Fibroblast of lung (primary cell): ENCODE measurements around the gene FAM83E. TPM values are rescaled to one million over a fixed set of nuclear protein-coding genes. Genes with fewer than 3 reads are reported as not detected.
A peak's percentile ranks its signal among the peaks of the same experiment; 100 is the strongest.

ENCODE experiments used
- DNase-seq, 2 donors: peaks; one replicate each; pipeline versions ENCODE4 v3.0.0 to v3.0.0-alpha.2; 2010; ENCODE audit warnings: low read depth in 2 of 2
- H2AFZ ChIP-seq: 2 replicates; pipeline ENCODE4 v1.5.1; 2012; ENCODE audit warnings: low read length, control low read depth, inconsistent platforms
- H3K27ac ChIP-seq: 2 replicates; pipeline ENCODE4 v1.5.1; 2011; ENCODE audit warnings: low read length, control low read depth; ENCODE audit not compliant: insufficient read depth
- H3K27me3 ChIP-seq: 2 replicates; pipeline ENCODE4 v1.5.1; 2011; ENCODE audit warnings: mild to moderate bottlenecking, low read length; ENCODE audit not compliant: control insufficient read depth, insufficient read depth
- H3K36me3 ChIP-seq: 2 replicates; pipeline ENCODE4 v1.5.1; 2011; ENCODE audit warnings: low read length; ENCODE audit not compliant: control insufficient read depth, insufficient read depth
- H3K4me1 ChIP-seq: 2 replicates; pipeline ENCODE4 v1.5.1; 2011; ENCODE audit warnings: low read length; ENCODE audit not compliant: control insufficient read depth, insufficient read depth; ENCODE audit errors: extremely low read depth
- H3K4me2 ChIP-seq: 2 replicates; pipeline ENCODE4 v1.5.1; 2011; ENCODE audit warnings: low read length, control low read depth; ENCODE audit not compliant: insufficient read depth; ENCODE audit errors: extremely low read depth
- H3K4me3 ChIP-seq, 4 experiments: fragments of 200-600 bp in 1 of 4; sonication (generic) in 1 of 4; replicated peaks in 1 of 4; 2 replicates each; pipeline ENCODE4 v1.5.1; 2011 to 2016; ENCODE audit warnings: low read length in 4 of 4, low read depth in 3 of 4, mild to moderate bottlenecking in 3 of 4, control low read depth in 2 of 4, inconsistent platforms in 1 of 4, mixed read lengths in 1 of 4; ENCODE audit not compliant: insufficient read depth in 1 of 4; ENCODE audit errors: control extremely low read depth in 1 of 4
- H3K79me2 ChIP-seq: 2 replicates; pipeline ENCODE4 v1.5.1; 2012; ENCODE audit warnings: mild to moderate bottlenecking, low read length, inconsistent platforms; ENCODE audit not compliant: control insufficient read depth, insufficient read depth
- H3K9ac ChIP-seq: 2 replicates; pipeline ENCODE4 v1.5.1; 2011; ENCODE audit warnings: mild to moderate bottlenecking, low read length, control low read depth; ENCODE audit not compliant: insufficient read depth
- H3K9me3 ChIP-seq: 2 replicates; pipeline ENCODE4 v1.5.1; 2012; ENCODE audit warnings: low read depth, low read length; ENCODE audit not compliant: control insufficient read depth, insufficient read depth
- H4K20me1 ChIP-seq: 2 replicates; pipeline ENCODE4 v1.5.1; 2011; ENCODE audit warnings: low read length; ENCODE audit not compliant: control insufficient read depth, insufficient read depth; ENCODE audit errors: extremely low read depth
- CTCF ChIP-seq, 2 donors: IDR thresholded peaks in 1 of 2; conservative IDR thresholded peaks in 1 of 2; 1 replicate in 1 of 2; 2 replicates in 1 of 2; pipeline ENCODE4 v1.5.1; 2011 to 2012; ENCODE audit warnings: low read length in 2 of 2, control low read depth in 1 of 2, inconsistent platforms in 1 of 2, low read depth in 1 of 2, mild to moderate bottlenecking in 1 of 2
- EZH2 ChIP-seq: IDR thresholded peaks from 2 replicates; pipeline ENCODE4 v1.5.1; 2012; ENCODE audit warnings: low read length, control low read depth, mild to moderate bottlenecking; ENCODE audit errors: missing control alignments
- polyA plus RNA-seq, 2 donors: library from polyadenylated mRNA; depleted of rRNA in 1 of 2; stranded (reverse) in 1 of 2; unstranded in 1 of 2; fragments of >200 nt; gene quantifications; 2 replicates each; pipeline ENCODE4 v1.2.1, GENCODE V29; 2011 to 2012; ENCODE audit warnings: missing spikeins in 1 of 2
- total RNA-seq: library from RNA; depleted of rRNA; stranded (reverse); fragments of >200 nt; gene quantifications from 2 replicates; pipeline ENCODE4 v1.2.1, GENCODE V29; 2014

Gene FAM83E
- total and polyA plus RNA-seq, 2 donors (not counting 1 experiment from before 2014, with no cell fraction given) = 0.50 TPM; not detected in 1

GRCh38 chr19:48645620-48646000, 30.7 kb upstream of the FAM83E start:
- peak overlapping the region; percentile 27 to 63 (median 46) for H3K4me3 ChIP-seq
- H3K79me2 ChIP-seq = no peaks in the 10 kb centered on the region
- H3K9me3 ChIP-seq = no peaks in the 10 kb centered on the region
- H3K4me2 ChIP-seq = peak overlapping the region; percentile 72
- no peak for DNase-seq
- H4K20me1 ChIP-seq = no peaks in the 10 kb centered on the region
- H2AFZ ChIP-seq = peak overlapping the region; percentile 75
- TF ChIP-seq EZH2 (no peak), CTCF (conservative IDR thresholded peaks at IDR 0.05 in 1 of 2, IDR thresholded peaks at IDR 0.05 in 1 of 2; ENCODE audit: low read depth in 1 of 2, low read length in 2 of 2) (no peak)
- no peaks in the 10 kb centered on the region for H3K36me3 ChIP-seq
- H3K4me1 ChIP-seq = peaks cover 2% of the 10 kb centered on the region
- H3K9ac ChIP-seq = no peak overlapping the region
- no peak overlapping the region for H3K27ac ChIP-seq
- H3K27me3 ChIP-seq = no peaks in the 10 kb centered on the region

GRCh38 chr19:48644839-48645619, 30.2 kb upstream of the FAM83E start:
- DNase-seq = peak; percentile 66 to 73
- Histone ChIP-seq H3K79me2 (no peaks in the 10 kb centered on the region), H3K4me3 (peak overlapping the region in 2 of 4 experiments; percentile 20 to 63), H4K20me1 (no peaks in the 10 kb centered on the region), H3K4me2 (peak overlapping the region; percentile 41), H3K36me3 (no peaks in the 10 kb centered on the region), H3K27me3 (no peaks in the 10 kb centered on the region), H3K9me3 (no peaks in the 10 kb centered on the region), H3K27ac (no peak overlapping the region), H3K4me1 (peaks cover 3% of the 10 kb centered on the region), H3K9ac (no peak overlapping the region), H2AFZ (no peak overlapping the region)
- TF ChIP-seq CTCF (conservative IDR thresholded peaks at IDR 0.05 in 1 of 2, IDR thresholded peaks at IDR 0.05 in 1 of 2; ENCODE audit: low read depth in 1 of 2, low read length in 2 of 2) (no peak), EZH2 (peak; percentile 44)

DNA sequence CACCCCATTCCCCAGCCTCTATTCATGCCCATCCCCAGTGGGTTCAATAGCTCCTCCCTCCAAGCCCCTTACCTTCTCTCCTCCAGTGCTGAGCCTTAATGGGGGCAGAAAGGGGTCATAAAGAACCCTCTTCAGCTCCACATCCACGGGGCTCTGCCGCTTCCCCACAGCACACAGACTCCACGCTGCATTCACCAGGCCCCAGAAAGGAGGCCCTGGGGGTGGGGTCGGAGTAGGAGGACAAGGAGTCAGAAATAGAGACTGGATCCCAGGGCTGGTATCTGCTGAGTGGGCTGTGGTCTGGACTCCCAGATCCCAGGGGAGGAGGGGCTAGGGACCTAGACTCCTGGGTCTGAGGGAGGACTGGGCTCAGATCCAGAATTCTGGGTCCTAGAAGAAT, 29.5 kb upstream of the FAM83E start:
- H2AFZ ChIP-seq = no peak overlapping the region
- no peak overlapping the region for H3K4me3 ChIP-seq
- no peaks in the 10 kb centered on the region for H3K36me3 ChIP-seq
- no peaks in the 10 kb centered on the region for H3K27me3 ChIP-seq
- no peak overlapping the region for H3K27ac ChIP-seq
- no peak overlapping the region for H3K4me2 ChIP-seq
- no peaks in the 10 kb centered on the region for H3K79me2 ChIP-seq
- H4K20me1 ChIP-seq = no peaks in the 10 kb centered on the region
- no peak for DNase-seq
- no peak overlapping the region for H3K9ac ChIP-seq
- H3K4me1 ChIP-seq = peaks cover 5% of the 10 kb centered on the region
- no peak for TF ChIP-seq EZH2
- no peak for TF ChIP-seq CTCF (conservative IDR thresholded peaks at IDR 0.05 in 1 of 2, IDR thresholded peaks at IDR 0.05 in 1 of 2; ENCODE audit: low read depth in 1 of 2, low read length in 2 of 2)
- no peaks in the 10 kb centered on the region for H3K9me3 ChIP-seq
